IMR-90 (cell line): ENCODE data around the gene ASXL3. TPM values are rescaled to one million over a fixed set of nuclear protein-coding genes. Genes with fewer than 3 reads are reported as not detected.

Experiments used
- ATAC-seq: fragments of 200-7000 bp; cut with Tn5 transposase; 2 replicates; pipeline ENCODE4 v1.9.1; 2020; ENCODE audit warnings: low read depth, mild to moderate bottlenecking, moderate library complexity
- BruUV-seq: library from RNA; stranded (reverse); fragments of 400-500 nt; replicated peaks from 2 replicates; lab custom pipeline; 2021; lab: Mats Ljungman, UMichigan
- CTCF ChIA-PET: fragments of 300-600 bp; formaldehyde crosslinking; extraction: SDS; loops from one replicate; lab custom pipeline; 2021; ENCODE audit warnings: antibody characterized with exemption; lab: Yijun Ruan, JAX
- POLR2A ChIA-PET: fragments of 300-600 bp; sonication (Branson Sonifier 250); formaldehyde crosslinking; loops from one replicate; lab custom pipeline; 2022; ENCODE audit warnings: antibody characterized with exemption; ENCODE audit not compliant: unreplicated experiment; lab: Charles Lee
- DNase-seq: peaks from one replicate; pipeline ENCODE4 v3.0.0; 2013
- H2AFZ ChIP-seq: replicated peaks from 2 replicates; pipeline ENCODE3; 2013; ENCODE audit warnings: low read length, mild to moderate bottlenecking; ENCODE audit not compliant: poor library complexity
- H2AK5ac ChIP-seq: 2 replicates; pipeline ENCODE4 v1.6.1; 2013; ENCODE audit warnings: low read depth, low read length, inconsistent platforms
- H2AK9ac ChIP-seq: replicated peaks from 2 replicates; pipeline ENCODE3; 2013; ENCODE audit warnings: mild to moderate bottlenecking, low read depth, low read length, moderate library complexity; ENCODE audit not compliant: poor library complexity
- H2BK120ac ChIP-seq: 2 replicates; pipeline ENCODE4 v1.6.1; 2013; ENCODE audit warnings: low read depth, low read length, inconsistent platforms
- H2BK15ac ChIP-seq: 3 replicates; pipeline ENCODE4 v1.6.1; 2013; ENCODE audit warnings: low read depth, low read length, inconsistent platforms
- H2BK20ac ChIP-seq: 2 replicates; pipeline ENCODE4 v1.6.1; 2013; ENCODE audit warnings: low read depth, mild to moderate bottlenecking, inconsistent platforms, low read length, moderate library complexity
- H2BK5ac ChIP-seq: 2 replicates; pipeline ENCODE4 v1.6.1; 2013; ENCODE audit warnings: mild to moderate bottlenecking, low read depth, low read length, inconsistent platforms; ENCODE audit not compliant: poor library complexity, severe bottlenecking
- H3K14ac ChIP-seq: replicated peaks from 2 replicates; pipeline ENCODE4 v1.6.1; 2013; ENCODE audit warnings: low read depth, low read length, inconsistent platforms
- H3K18ac ChIP-seq: 2 replicates; pipeline ENCODE4 v1.6.1; 2013; ENCODE audit warnings: low read depth, low read length, control low read depth
- H3K23ac ChIP-seq: 2 replicates; pipeline ENCODE4 v1.6.1; 2013; ENCODE audit warnings: low read depth, low read length, inconsistent platforms
- H3K27ac ChIP-seq: 2 replicates; pipeline ENCODE4 v1.5.1; 2013; ENCODE audit warnings: mild to moderate bottlenecking, control low read depth, low read length; ENCODE audit not compliant: insufficient read depth
- H3K27me3 ChIP-seq: 2 replicates; pipeline ENCODE4 v1.6.1; 2013; ENCODE audit warnings: low read length; ENCODE audit not compliant: control insufficient read depth, insufficient read depth
- H3K36me3 ChIP-seq: 2 replicates; pipeline ENCODE4 v1.6.1; 2013; ENCODE audit warnings: low read length, mixed read lengths; ENCODE audit not compliant: control insufficient read depth, insufficient read depth
- H3K4ac ChIP-seq: 2 replicates; pipeline ENCODE4 v1.6.1; 2013; ENCODE audit warnings: low read depth, low read length, inconsistent platforms
- H3K4me1 ChIP-seq: 2 replicates; pipeline ENCODE4 v1.6.1; 2013; ENCODE audit warnings: low read length, mixed read lengths; ENCODE audit not compliant: control insufficient read depth, insufficient read depth
- H3K4me2 ChIP-seq: 2 replicates; pipeline ENCODE4 v1.6.1; 2013; ENCODE audit warnings: low read depth, mild to moderate bottlenecking, control low read depth, low read length, moderate library complexity
- H3K4me3 ChIP-seq: 2 replicates; pipeline ENCODE4 v1.5.1; 2013; ENCODE audit warnings: low read depth, mild to moderate bottlenecking, control low read depth, low read length, moderate library complexity; ENCODE audit not compliant: insufficient read depth
- H3K56ac ChIP-seq: 2 replicates; pipeline ENCODE4 v1.6.1; 2013; ENCODE audit warnings: low read length, inconsistent platforms; ENCODE audit not compliant: insufficient read depth; ENCODE audit errors: extremely low read depth
- H3K79me1 ChIP-seq, 2 experiments: 2 replicates each; pipeline ENCODE4 v1.6.1; 2013; ENCODE audit warnings: low read length in 2 of 2, inconsistent platforms in 1 of 2, low read depth in 1 of 2
- H3K9ac ChIP-seq: 2 replicates; pipeline ENCODE4 v1.6.1; 2013; ENCODE audit warnings: low read depth, low read length, control low read depth
- H3K9me1 ChIP-seq: 2 replicates; pipeline ENCODE4 v1.6.1; 2013; ENCODE audit warnings: low read length, inconsistent platforms; ENCODE audit not compliant: insufficient read depth
- H3K9me3 ChIP-seq: 2 replicates; pipeline ENCODE4 v1.6.1; 2013; ENCODE audit warnings: low read length; ENCODE audit not compliant: control insufficient read depth, insufficient read depth
- H4K20me1 ChIP-seq: 2 replicates; pipeline ENCODE4 v1.6.1; 2013; ENCODE audit warnings: low read length, inconsistent platforms; ENCODE audit not compliant: insufficient read depth
- H4K5ac ChIP-seq: 2 replicates; pipeline ENCODE4 v1.6.1; 2013; ENCODE audit warnings: mild to moderate bottlenecking, low read depth, low read length, control low read depth
- H4K8ac ChIP-seq, 2 experiments: 2 replicates each; pipeline ENCODE4 v1.6.1; 2013; ENCODE audit warnings: low read depth in 2 of 2, low read length in 2 of 2, control low read depth in 1 of 2, inconsistent platforms in 1 of 2
- H4K91ac ChIP-seq: 2 replicates; pipeline ENCODE4 v1.6.1; 2013; ENCODE audit warnings: low read depth, low read length, inconsistent platforms; ENCODE audit not compliant: insufficient read depth
- BHLHE40 ChIP-seq: fragments of 150-350 bp; IDR thresholded peaks from 2 replicates; pipeline ENCODE4 v1.6.1; 2016; ENCODE audit warnings: mild to moderate bottlenecking, low read depth, low read length
- RFX5 ChIP-seq: IDR thresholded peaks from 2 replicates; pipeline ENCODE4 v1.8.0; 2012; ENCODE audit warnings: low read depth, mild to moderate bottlenecking, low read length, moderate library complexity
- WGBS, 2 experiments: methylation state at CpG; one replicate each; pipeline versions ENCODE4 v1.1.5 to v1.1.7; 2013; ENCODE audit warnings: missing lambda C conversion rate in 2 of 2; ENCODE audit not compliant: insufficient read length in 1 of 2; ENCODE audit errors: extremely low coverage in 2 of 2; 5-methylcytosine and 5-hydroxymethylcytosine counted together
- dilution Hi-C: fragments of 300-500 bp; cut with HindIII; formaldehyde crosslinking; loops from one replicate; pipeline ENCODE4 v1.14.3; 2018; ENCODE audit warnings: low sequenced_read_pairs; ENCODE audit not compliant: unreplicated experiment
- in situ Hi-C: fragments of 300-500 bp; cut with MboI; formaldehyde crosslinking; loops from 3 replicates; pipeline ENCODE4 v1.14.3; 2019; ENCODE audit warnings: low sequenced_read_pairs, inconsistent platforms, mixed read lengths
- intact Hi-C: fragments of 100-400 bp; cut with micrococcal nuclease; formaldehyde crosslinking; loops from 2 replicates; pipeline ENCODE4 v1.10.0; 2022
- polyA plus RNA-seq, 3 experiments: library from polyadenylated mRNA; depleted of rRNA; stranded (reverse); fragments of >200 nt; gene quantifications; 2 replicates each; pipeline ENCODE4 v1.2.3, GENCODE V29; 2012; ENCODE audit warnings: low replicate concordance in 1 of 3
- total RNA-seq: library from RNA; depleted of rRNA; stranded (reverse); fragments of >200 nt; gene quantifications from 2 replicates; pipeline ENCODE4 v1.2.3, GENCODE V29; 2012
- TF ChIP-seq, protein P1 (sequence below): fragments of 150-350 bp; IDR thresholded peaks from 2 replicates; pipeline ENCODE4 v1.6.1; 2016; ENCODE audit warnings: low read depth, mild to moderate bottlenecking, low read length, moderate library complexity, borderline replicate concordance

The ASXL3 gene
- total and polyA plus RNA-seq, 2 of the 4 experiments (the other 2 are of a cell fraction): 0.03 to 0.54 TPM

DNA sequence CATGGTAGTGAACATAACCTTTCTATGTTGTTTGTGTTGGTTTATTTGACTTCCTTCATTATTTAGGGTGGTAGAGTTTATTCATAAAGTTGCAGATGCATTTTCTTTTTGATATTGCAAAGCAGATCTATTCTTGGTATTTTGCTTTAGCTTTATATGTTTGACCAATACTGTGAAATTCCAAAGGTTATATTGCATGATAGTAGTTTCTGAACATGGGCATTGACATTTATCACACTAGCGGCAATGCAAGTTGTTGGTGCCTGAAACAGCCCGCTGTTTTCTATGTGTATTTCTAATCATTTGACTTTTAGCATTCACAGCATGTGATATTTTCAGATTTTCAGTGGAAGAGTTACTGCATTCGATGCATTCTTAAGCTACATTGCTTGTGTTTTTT is 87.2 kb downstream of the ASXL3 start:
- no peaks in the 10 kb centered on the region for H3K36me3 ChIP-seq
- H3K27me3 ChIP-seq: no peaks in the 10 kb centered on the region
- no peak for DNase-seq
- in situ Hi-C loops (no loop called here), intact Hi-C loops (no loop called here), dilution Hi-C loops (no loop called here)
- TF ChIP-seq, protein P1, sequence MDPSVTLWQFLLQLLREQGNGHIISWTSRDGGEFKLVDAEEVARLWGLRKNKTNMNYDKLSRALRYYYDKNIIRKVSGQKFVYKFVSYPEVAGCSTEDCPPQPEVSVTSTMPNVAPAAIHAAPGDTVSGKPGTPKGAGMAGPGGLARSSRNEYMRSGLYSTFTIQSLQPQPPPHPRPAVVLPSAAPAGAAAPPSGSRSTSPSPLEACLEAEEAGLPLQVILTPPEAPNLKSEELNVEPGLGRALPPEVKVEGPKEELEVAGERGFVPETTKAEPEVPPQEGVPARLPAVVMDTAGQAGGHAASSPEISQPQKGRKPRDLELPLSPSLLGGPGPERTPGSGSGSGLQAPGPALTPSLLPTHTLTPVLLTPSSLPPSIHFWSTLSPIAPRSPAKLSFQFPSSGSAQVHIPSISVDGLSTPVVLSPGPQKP: no peak
- TF ChIP-seq BHLHE40: no peak
- no peak for TF ChIP-seq RFX5
- H3K4me2 ChIP-seq: no peak overlapping the region
- no peak overlapping the region for H4K5ac ChIP-seq
- no peak overlapping the region for H3K9ac ChIP-seq
- BruUV-seq: no TSS peak
- no peaks in the 10 kb centered on the region for H3K79me1 ChIP-seq
- WGBS, 2 experiments: no CpG with 5 or more reads among the region's 3 CpGs
- no peak overlapping the region for H2BK120ac ChIP-seq
- no peak overlapping the region for H4K91ac ChIP-seq
- no peak overlapping the region for H2AK5ac ChIP-seq
- no peak overlapping the region for H3K27ac ChIP-seq
- no peak overlapping the region for H3K4ac ChIP-seq
- CTCF ChIA-PET: no interaction called here
- no peaks in the 10 kb centered on the region for H3K9me3 ChIP-seq
- H4K20me1 ChIP-seq: no peaks in the 10 kb centered on the region
- H3K4me1 ChIP-seq: no peaks in the 10 kb centered on the region; the same call in 1 of the 2 replicates
- ATAC-seq: no peak
- no peak overlapping the region for H2BK20ac ChIP-seq
- no peak overlapping the region for H2BK5ac ChIP-seq
- H2BK15ac ChIP-seq: no peak overlapping the region
- H3K56ac ChIP-seq: no peak overlapping the region
- no peak overlapping the region for H2AK9ac ChIP-seq
- H3K23ac ChIP-seq: no peak overlapping the region
- no peak overlapping the region for H3K4me3 ChIP-seq
- no peak overlapping the region for H2AFZ ChIP-seq
- no peaks in the 10 kb centered on the region for H3K9me1 ChIP-seq
- no peak overlapping the region for H4K8ac ChIP-seq
- H3K18ac ChIP-seq: no peak overlapping the region
- no peak overlapping the region for H3K14ac ChIP-seq
- POLR2A ChIA-PET: no interaction called here
